K562 (cell line): ENCODE results near the gene CD9.

Experiments used
- EP300 ChIP-seq: IDR thresholded peaks from 2 replicates; pipeline ENCODE4 v1.6.1; 2012; ENCODE audit warnings: low read length, improper control_type of control experiment
- JUNB ChIP-seq: fragments of 450-650 bp; formaldehyde crosslinking; conservative IDR thresholded peaks from 2 replicates; pipeline ENCODE4 v1.4.0; 2020; ENCODE audit warnings: mild to moderate bottlenecking

GRCh38 chr12:6282453-6282840, 82.2 kb downstream of the CD9 start:
- TF ChIP-seq JUNB (CRISPR knock-in tag): no peak
- no peak for TF ChIP-seq EP300
